HCT116 (cell line): ENCODE measurements around the gene CBR1. TPM values are rescaled to one million over a fixed set of nuclear protein-coding genes. Genes with fewer than 3 reads are reported as not detected.

Experiments used
- ATAC-seq: fragments of 200-7000 bp; cut with Tn5 transposase; 2 replicates; pipeline ENCODE4 v1.9.1; 2020; ENCODE audit warnings: mild to moderate bottlenecking, moderate library complexity
- BruUV-seq: library from RNA; stranded (reverse); fragments of 400-500 nt; replicated peaks from 2 replicates; lab custom pipeline; 2021; lab: Mats Ljungman, UMichigan
- CTCF ChIA-PET: fragments of 300-600 bp; sonication (Branson Sonifier 250); formaldehyde crosslinking; loops from one replicate; lab custom pipeline; 2021; ENCODE audit warnings: antibody characterized with exemption; lab: Charles Lee
- POLR2A ChIA-PET: fragments of 300-600, 350-600 bp; sonication (Branson Sonifier 250); formaldehyde crosslinking; loops from one replicate; lab custom pipeline; 2021; ENCODE audit warnings: antibody characterized with exemption; lab: Charles Lee
- RAD21 ChIA-PET, 2 experiments: fragments of 300-600 bp; sonication (Branson Sonifier 250); formaldehyde crosslinking; loops; one replicate each; lab custom pipeline; 2023; ENCODE audit warnings: low total read pairs in 2 of 2; ENCODE audit not compliant: uncharacterized antibody in 2 of 2, unreplicated experiment in 2 of 2, low non-redundant PET in 1 of 2; lab: Charles Lee
- DNase-seq: peaks from one replicate; pipeline ENCODE4 v3.0.0-alpha.2; 2010; ENCODE audit warnings: low read depth, low spot score
- H2AFZ ChIP-seq: fragments of 200-600 bp; shearing (Covaris generic), sonication (generic); 2 replicates; pipeline ENCODE4 v1.6.1; 2017; ENCODE audit warnings: low read depth, mixed run types, mixed read lengths, antibody characterized with exemption, low read length; ENCODE audit not compliant: poor library complexity, severe bottlenecking
- H3K27ac ChIP-seq: 2 replicates; pipeline ENCODE4 v1.5.1; 2012; ENCODE audit warnings: low read depth, low read length
- H3K27me3 ChIP-seq: fragments of 200-600 bp; sonication (generic); 2 replicates; pipeline ENCODE4 v1.6.1; 2016; ENCODE audit warnings: mixed run types, low read length, mixed read lengths; ENCODE audit not compliant: insufficient read depth
- H3K36me3 ChIP-seq, 2 experiments: fragments of 200-500 bp in 1 of 2; fragments of 200-600 bp in 1 of 2; sonication (Bioruptor generic) in 1 of 2; sonication (generic) in 1 of 2; 2 replicates each; pipeline versions ENCODE4 v1.5.1 to v1.6.1; 2014 to 2016; ENCODE audit warnings: low read length in 2 of 2, inconsistent platforms in 1 of 2, mixed read lengths in 1 of 2, mixed run types in 1 of 2; ENCODE audit not compliant: insufficient read depth in 2 of 2, control insufficient read depth in 1 of 2
- H3K4me1 ChIP-seq, 2 experiments: fragments of 200-600 bp in 1 of 2; sonication (generic) in 1 of 2; 2 replicates each; pipeline versions ENCODE4 v1.5.1 to v1.6.1; 2012 to 2017; ENCODE audit warnings: low read length in 2 of 2, inconsistent platforms in 1 of 2, mild to moderate bottlenecking in 1 of 2, mixed read lengths in 1 of 2, mixed run types in 1 of 2, moderate library complexity in 1 of 2; ENCODE audit not compliant: insufficient read depth in 2 of 2, control insufficient read depth in 1 of 2
- H3K4me2 ChIP-seq: fragments of 200-600 bp; sonication (generic); 2 replicates; pipeline ENCODE4 v1.6.1; 2017; ENCODE audit warnings: mixed run types, low read length, mixed read lengths
- H3K4me3 ChIP-seq, 2 experiments: fragments of 200-600 bp in 1 of 2; sonication (generic) in 1 of 2; replicated peaks in 1 of 2; 2 replicates each; pipeline ENCODE4 v1.5.1; 2011 to 2016; ENCODE audit warnings: low read length in 2 of 2, control low read depth in 1 of 2, low read depth in 1 of 2, mild to moderate bottlenecking in 1 of 2, mixed read lengths in 1 of 2, mixed run types in 1 of 2
- H3K79me2 ChIP-seq: fragments of 200-600 bp; sonication (generic); 2 replicates; pipeline ENCODE4 v1.6.1; 2017; ENCODE audit warnings: mild to moderate bottlenecking, mixed run types, low read length, moderate library complexity, mixed read lengths; ENCODE audit not compliant: insufficient read depth
- H3K9ac ChIP-seq: fragments of 200-600 bp; sonication (generic); 2 replicates; pipeline ENCODE4 v1.6.1; 2016; ENCODE audit warnings: low read length, mixed read lengths
- H3K9me2 ChIP-seq: fragments of 200-600 bp; sonication (generic), shearing (Covaris generic); 2 replicates; pipeline ENCODE4 v1.6.1; 2017; ENCODE audit warnings: mixed run types, mild to moderate bottlenecking, moderate library complexity; ENCODE audit not compliant: insufficient read depth
- H3K9me3 ChIP-seq, 2 experiments: fragments of 200-500 bp in 1 of 2; fragments of 200-600 bp in 1 of 2; sonication (Bioruptor generic) in 1 of 2; sonication (generic) in 1 of 2; 2 replicates each; pipeline ENCODE4 v1.6.1; 2014 to 2017; ENCODE audit warnings: low read length in 2 of 2, mixed read lengths in 2 of 2, inconsistent platforms in 1 of 2, low read depth in 1 of 2, mild to moderate bottlenecking in 1 of 2, mixed run types in 1 of 2, moderate library complexity in 1 of 2; ENCODE audit not compliant: control insufficient read depth in 1 of 2, insufficient read depth in 1 of 2
- H4K20me1 ChIP-seq: fragments of 200-600 bp; sonication (generic), shearing (Covaris generic); 2 replicates; pipeline ENCODE4 v1.6.1; 2017; ENCODE audit warnings: mixed run types, mild to moderate bottlenecking, moderate library complexity; ENCODE audit not compliant: insufficient read depth
- CBX3 ChIP-seq: IDR thresholded peaks from 2 replicates; pipeline ENCODE4 v1.6.1; 2012; ENCODE audit warnings: low read depth
- ELF1 ChIP-seq: IDR thresholded peaks from 2 replicates; pipeline ENCODE4 v1.6.1; 2012; ENCODE audit warnings: low read depth, borderline replicate concordance
- JUND ChIP-seq: IDR thresholded peaks from 2 replicates; pipeline ENCODE4 v1.6.1; 2012
- POLR2AphosphoS5 ChIP-seq: IDR thresholded peaks from 2 replicates; pipeline ENCODE4 v1.6.1; 2011; ENCODE audit warnings: mild to moderate bottlenecking, low read depth, low read length, moderate library complexity
- SRF ChIP-seq: IDR thresholded peaks from 2 replicates; pipeline ENCODE4 v1.6.1; 2012; ENCODE audit warnings: low read depth
- YY1 ChIP-seq: IDR thresholded peaks from 2 replicates; pipeline ENCODE4 v1.6.1; 2011; ENCODE audit warnings: low read length, low read depth, moderate library complexity, mild to moderate bottlenecking; ENCODE audit not compliant: insufficient replicate concordance; ENCODE audit errors: extremely low read depth
- ZFX ChIP-seq: fragments of 450-650 bp; IDR thresholded peaks from 2 replicates; pipeline ENCODE4 v1.6.1; 2017
- intact Hi-C: fragments of 100-400 bp; cut with micrococcal nuclease; formaldehyde crosslinking; loops from 2 replicates; pipeline ENCODE4 v1.10.0; 2022
- total RNA-seq: library from RNA; stranded (reverse); gene quantifications from one replicate; pipeline ENCODE4 v1.2.1, GENCODE V29; 2021; ENCODE audit not compliant: unreplicated experiment
- TF ChIP-seq, protein P1 (sequence below): IDR thresholded peaks from 2 replicates; pipeline ENCODE4 v1.6.1; 2012
- TF ChIP-seq, protein P2 (sequence below), 3 experiments: fragments of 200-600 bp in 1 of 3; sonication (generic) in 1 of 3; IDR thresholded peaks in 2 of 3; conservative IDR thresholded peaks in 1 of 3; 2 replicates each; pipeline ENCODE4 v1.5.1; 2012 to 2017; ENCODE audit warnings: low read depth in 2 of 3, low read length in 2 of 3, antibody characterized with exemption in 1 of 3, borderline replicate concordance in 1 of 3, control low read depth in 1 of 3, mild to moderate bottlenecking in 1 of 3, mixed read lengths in 1 of 3, mixed run types in 1 of 3, moderate library complexity in 1 of 3; ENCODE audit not compliant: insufficient read depth in 1 of 3

CBR1 gene
- total RNA-seq, 1 experiment from 2014 or later, result 0.91 TPM

GRCh38 chr21:36113647-36114428, 44.0 kb downstream of the CBR1 start:
- H4K20me1 ChIP-seq, result no peaks in the 10 kb centered on the region
- TF ChIP-seq ZFX (no peak), SRF (no peak), JUND (no peak), CBX3 (no peak), POLR2AphosphoS5 (no peak), ELF1 (no peak), YY1 (no peak)
- TF ChIP-seq, protein P1, sequence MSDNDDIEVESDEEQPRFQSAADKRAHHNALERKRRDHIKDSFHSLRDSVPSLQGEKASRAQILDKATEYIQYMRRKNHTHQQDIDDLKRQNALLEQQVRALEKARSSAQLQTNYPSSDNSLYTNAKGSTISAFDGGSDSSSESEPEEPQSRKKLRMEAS, result no peak
- TF ChIP-seq, protein P2, sequence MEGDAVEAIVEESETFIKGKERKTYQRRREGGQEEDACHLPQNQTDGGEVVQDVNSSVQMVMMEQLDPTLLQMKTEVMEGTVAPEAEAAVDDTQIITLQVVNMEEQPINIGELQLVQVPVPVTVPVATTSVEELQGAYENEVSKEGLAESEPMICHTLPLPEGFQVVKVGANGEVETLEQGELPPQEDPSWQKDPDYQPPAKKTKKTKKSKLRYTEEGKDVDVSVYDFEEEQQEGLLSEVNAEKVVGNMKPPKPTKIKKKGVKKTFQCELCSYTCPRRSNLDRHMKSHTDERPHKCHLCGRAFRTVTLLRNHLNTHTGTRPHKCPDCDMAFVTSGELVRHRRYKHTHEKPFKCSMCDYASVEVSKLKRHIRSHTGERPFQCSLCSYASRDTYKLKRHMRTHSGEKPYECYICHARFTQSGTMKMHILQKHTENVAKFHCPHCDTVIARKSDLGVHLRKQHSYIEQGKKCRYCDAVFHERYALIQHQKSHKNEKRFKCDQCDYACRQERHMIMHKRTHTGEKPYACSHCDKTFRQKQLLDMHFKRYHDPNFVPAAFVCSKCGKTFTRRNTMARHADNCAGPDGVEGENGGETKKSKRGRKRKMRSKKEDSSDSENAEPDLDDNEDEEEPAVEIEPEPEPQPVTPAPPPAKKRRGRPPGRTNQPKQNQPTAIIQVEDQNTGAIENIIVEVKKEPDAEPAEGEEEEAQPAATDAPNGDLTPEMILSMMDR (IDR thresholded peaks at IDR 0.05 in 2 of 3, conservative IDR thresholded peaks at IDR 0.05 in 1 of 3; ENCODE audit: borderline replicate concordance in 1 of 3, insufficient read depth in 1 of 3, low read depth in 2 of 3, low read length in 2 of 3), result no peak
- TF ChIP-seq, all 23 proteins: peak for 0
- Histone ChIP-seq H3K4me1 (peaks cover 0 to 10% of the 10 kb centered on the region in 2 experiments; a peak in 3 of 4 replicates), H3K27me3 (no peaks in the 10 kb centered on the region), H3K4me3 (no peak overlapping the region), H3K36me3 (no peaks in the 10 kb centered on the region), H3K9me2 (no peaks in the 10 kb centered on the region), H2AFZ (no peak overlapping the region), H3K27ac (no peak overlapping the region), H3K79me2 (no peaks in the 10 kb centered on the region), H3K9me3 (no peaks in the 10 kb centered on the region), H3K4me2 (no peak overlapping the region), H3K9ac (no peak overlapping the region)
- POLR2A ChIA-PET, result interaction anchor here (0.6 kb wide), 1 partner anchor 308 kb away, joined by 3 read pairs; no protein-coding TSS in a partner anchor
- no TSS peak for BruUV-seq
- CTCF ChIA-PET, result interaction anchor here (0.7 to 1.9 kb wide), 5 partner anchors 9 to 53 kb away, joined by 3 to 14 read pairs (median 5); partner anchors contain the start of gene SETD4
- intact Hi-C loops, result loop anchor here (5.0 kb wide), 1 partner anchor 52 kb away; the partner anchor contains the start of gene SETD4
- no peak for ATAC-seq
- RAD21 ChIA-PET, result no interaction called here
- no peak for DNase-seq
